ENCODE measurements around the gene OR5C1.
"Not testable (repeated sequence)": the region's sequence is repeated elsewhere in the genome, so short reads cannot be mapped to it uniquely, and the experiment has no call there.

OR5C1 gene

DNA sequence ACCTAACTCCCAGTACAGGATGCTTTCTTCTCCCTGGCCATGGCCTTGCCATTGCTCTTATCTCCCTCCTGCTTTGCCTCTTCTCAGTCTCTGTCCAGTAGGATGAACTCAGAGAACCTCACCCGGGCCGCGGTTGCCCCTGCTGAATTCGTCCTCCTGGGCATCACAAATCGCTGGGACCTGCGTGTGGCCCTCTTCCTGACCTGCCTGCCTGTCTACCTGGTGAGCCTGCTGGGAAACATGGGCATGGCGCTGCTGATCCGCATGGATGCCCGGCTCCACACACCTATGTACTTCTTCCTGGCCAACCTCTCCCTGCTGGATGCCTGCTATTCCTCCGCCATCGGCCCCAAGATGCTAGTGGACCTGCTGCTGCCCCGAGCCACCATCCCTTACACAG, at the start of gene OR5C1:
TSS of gene OR5C1 (plus strand) at position 103 of the 400 bp plus-strand sequence. CDS start at position 103, 0 bp downstream.
- no peak for FAIRE-seq

DNA sequence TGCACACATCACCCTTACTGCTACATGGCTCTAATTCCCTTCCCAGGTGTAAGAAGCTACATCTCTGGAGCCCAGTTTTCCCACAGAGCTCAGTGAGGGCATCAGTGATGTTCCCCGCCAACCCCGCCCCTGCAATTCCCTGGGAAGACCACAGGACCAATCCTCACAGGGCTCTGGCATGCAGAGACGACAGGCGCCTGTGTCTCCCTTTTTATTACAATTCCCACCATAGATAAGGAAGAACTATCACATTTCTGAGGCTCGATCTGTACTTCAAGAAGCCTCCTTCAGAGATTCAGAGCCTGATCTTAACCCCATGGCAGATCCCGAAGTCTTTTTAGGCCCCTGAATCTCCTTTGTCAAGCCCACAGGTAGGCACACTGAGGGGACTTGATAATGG, 46.7 kb upstream of the OR5C1 start, which contains the start of gene OR1L6:
TSS of gene OR1L6 (plus strand) at position 301 of the 400 bp plus-strand sequence. CDS start 7,545 bp downstream, outside the sequence.
- FAIRE-seq, result no peak

DNA sequence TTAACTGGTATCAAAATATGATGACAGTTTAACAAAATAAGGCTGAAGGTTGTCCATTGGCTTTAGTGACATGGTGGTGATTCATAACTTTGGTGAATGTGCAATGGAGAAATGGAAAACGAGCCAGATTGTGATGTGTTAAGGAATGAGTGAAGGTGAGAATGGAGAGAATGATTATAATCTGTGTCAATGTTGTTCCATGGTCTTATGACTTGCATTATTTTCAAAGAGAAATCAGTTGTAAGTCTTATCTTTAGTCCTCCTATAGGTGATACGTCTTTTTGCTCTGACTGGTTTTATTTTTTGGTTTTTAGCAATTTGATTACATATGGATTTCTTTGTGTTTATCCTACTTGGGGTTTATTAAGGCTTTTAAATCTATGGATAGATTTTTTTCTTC, 33.9 kb upstream of the OR5C1 start:
- FAIRE-seq, result no peak

DNA sequence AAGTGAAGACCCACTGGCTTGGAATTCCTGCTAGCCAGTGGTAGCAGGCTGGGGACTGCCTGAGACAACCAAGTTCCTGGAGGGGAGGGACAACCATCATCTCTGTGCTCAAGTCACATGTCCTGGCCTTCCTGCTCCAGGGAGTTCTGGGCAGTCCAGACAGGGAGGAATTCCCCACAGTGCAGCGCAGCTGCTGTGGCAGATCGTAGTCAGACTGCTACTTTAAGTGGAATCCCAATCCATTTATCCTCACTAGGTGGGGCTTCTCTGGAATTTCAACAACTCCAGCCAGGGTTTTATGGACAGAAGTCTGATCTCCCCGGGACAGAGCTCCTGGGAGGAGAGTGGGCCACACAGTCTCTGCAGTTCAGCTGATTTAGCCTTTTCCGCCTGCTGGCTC, 20.9 kb upstream of the OR5C1 start:
- FAIRE-seq, result no peak

DNA sequence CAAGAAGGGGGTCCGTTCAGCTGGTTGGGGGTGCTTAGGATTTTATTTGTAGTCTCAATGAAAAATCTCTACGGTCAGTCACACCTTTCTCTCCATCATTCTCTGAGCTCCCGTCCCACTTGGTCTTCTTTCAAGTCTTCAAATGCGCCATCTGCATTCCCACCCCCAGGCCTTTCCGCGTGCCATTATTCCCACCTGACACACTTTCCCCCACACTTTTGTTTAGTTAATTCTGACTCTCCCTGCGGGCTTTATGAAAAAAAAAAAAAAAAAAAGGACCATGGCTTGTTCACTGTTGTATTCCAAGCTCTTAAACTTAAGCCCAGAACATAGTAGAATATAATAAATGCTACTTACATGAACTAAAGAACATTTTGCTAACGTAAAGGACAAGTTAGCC, 11.7 kb upstream of the OR5C1 start:
- no peak for FAIRE-seq

DNA sequence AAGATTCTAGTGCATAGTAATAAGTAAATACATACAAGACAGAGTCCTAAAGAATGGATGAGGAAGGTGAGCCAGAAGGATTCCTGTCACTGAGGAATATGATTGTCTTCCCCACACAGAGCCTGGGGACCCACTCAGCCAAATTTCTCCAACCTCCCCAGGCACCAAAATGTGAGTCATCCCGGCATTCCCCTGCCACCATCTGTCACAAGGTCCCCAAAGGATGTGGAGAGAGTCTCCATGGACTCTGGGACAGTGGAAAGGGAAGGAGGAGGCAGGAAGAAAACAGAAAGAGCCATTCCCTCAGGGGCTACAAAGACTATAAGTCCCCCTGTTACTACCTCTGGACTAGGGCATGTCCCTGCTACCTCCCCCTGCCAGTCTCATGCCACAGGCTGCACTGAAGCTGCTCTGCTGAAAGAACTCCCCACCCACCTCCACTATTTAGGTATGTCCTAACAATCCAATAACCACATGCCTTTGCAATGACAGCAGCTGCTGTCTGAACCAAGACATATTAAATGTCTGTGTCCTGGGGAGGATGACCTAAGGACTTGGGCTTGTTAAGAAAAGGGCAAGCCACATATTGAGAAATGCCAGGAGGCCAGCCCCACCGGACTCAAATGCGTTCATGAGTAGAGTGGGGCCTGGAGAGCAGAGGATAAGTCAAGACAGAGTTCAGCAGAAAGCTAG, 10.7 kb upstream of the OR5C1 start:
- no peak for FAIRE-seq

DNA sequence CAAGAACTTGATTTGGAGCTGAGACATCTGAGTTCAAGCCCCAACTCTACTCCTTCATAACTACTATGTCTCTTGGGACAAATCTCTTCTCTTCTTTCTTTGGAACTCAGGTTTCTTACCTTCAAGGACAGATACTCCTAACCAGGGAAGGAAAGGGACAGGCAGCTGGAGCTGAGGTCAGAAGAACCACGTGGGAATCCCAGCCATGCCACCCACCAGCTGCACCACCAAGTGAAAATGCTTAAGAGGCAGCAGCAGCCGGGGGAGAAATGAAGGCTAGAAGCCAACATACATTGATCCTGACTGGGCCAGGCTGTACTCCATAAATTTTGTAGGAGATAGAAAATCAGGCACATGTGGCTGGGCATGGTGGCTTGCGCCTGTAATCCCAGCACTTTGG, 9.6 kb upstream of the OR5C1 start:
- no peak for FAIRE-seq

DNA sequence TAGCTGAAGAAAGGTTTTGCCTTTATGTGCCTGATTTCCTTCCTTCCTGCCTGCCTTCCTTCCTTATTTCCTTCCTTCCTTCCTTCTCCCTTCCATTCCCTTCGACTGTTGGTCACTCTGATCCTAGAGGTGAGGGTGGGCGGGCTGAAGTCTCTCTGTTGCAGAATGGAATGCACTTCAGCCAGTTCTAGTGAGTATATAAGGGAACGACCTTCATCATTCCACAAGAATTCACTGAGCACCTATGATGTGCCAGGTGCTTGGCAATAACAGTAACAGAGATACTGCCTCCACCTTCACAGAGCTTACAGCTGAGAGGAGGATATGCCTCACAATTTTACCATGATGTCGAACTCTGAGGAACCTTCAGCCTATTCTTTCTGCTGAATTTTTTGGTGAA, 8.7 kb upstream of the OR5C1 start:
- no peak for FAIRE-seq

DNA sequence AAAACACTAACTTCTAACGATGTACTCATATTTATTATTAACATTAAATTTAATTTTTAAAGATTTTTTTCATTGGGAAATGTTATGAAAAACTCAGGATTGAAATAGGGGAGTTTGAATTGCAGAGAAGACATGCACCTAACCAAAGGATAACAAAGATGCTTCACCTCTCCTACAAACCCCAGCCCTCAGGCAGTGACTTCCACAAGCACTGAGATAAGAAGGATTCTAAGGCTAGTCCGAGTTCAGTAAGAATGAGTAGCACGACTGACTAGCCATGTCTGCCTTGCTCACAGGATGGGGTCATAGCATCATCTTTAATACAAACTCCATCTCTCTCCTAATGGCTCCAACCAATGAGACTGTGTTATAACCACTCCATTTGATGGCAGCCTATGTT, 7.1 kb upstream of the OR5C1 start:
- FAIRE-seq, result no peak

DNA sequence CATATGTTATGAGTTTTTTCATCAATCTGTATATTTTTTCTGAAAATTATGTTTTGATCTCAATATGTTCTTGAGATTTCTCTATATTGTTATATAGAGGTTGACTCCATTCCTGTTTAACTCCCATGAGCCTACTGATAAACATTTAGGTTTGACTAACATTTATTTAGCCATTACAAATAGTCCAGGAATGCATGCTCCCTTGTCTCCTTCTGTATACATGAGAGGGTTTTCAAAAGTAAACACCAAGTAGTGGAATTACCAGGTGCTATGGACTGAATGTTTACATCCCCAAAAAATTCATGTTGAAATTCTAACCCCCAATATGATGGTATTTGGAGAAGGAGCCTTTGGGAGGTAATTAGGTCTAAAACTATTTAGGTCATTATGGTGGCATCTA, 3.5 kb upstream of the OR5C1 start:
- no peak for FAIRE-seq

DNA sequence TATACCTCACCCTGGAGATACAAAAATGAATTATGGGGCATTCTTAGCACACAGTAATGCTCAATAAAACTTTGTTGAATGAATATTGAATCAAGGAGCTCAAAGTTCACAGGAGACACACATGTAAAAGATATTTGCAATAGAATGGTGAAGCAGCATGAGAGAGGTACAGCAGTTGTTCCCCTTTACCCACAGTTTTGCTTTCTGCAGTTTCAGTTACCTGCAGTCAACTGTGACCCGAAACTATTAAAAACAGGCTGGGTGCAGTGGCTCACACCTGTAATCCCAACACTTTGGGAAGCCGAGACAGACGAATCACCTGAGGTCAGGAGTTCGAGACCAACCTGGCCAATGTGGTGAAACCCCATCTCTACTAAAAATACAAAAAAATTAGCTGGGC, 2.4 kb upstream of the OR5C1 start:
- no peak for FAIRE-seq

DNA sequence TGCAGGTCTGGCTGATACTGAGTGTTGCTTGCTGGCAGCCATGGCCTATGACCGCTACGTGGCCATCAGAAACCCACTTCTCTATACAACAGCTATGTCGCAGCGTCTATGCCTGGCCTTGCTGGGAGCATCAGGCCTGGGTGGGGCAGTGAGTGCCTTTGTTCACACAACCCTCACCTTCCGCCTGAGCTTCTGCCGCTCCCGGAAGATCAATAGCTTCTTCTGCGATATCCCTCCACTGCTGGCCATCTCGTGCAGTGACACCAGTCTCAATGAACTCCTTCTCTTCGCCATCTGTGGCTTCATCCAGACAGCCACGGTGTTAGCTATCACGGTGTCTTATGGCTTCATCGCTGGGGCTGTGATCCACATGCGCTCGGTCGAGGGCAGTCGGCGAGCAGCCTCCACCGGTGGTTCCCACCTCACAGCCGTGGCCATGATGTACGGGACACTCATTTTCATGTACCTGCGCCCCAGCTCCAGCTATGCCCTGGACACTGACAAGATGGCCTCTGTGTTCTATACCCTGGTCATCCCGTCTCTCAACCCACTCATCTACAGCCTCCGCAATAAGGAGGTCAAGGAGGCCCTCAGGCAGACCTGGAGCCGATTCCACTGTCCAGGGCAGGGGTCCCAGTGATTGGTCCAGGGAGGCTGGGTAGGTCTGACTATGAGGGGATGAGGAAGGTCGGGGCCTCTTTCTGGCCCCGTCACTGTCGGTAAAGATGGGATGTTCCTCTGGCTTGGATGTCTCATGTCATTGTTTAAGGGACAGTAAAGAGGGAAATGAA, 718 bp downstream of the OR5C1 start:
- FAIRE-seq, result no peak

DNA sequence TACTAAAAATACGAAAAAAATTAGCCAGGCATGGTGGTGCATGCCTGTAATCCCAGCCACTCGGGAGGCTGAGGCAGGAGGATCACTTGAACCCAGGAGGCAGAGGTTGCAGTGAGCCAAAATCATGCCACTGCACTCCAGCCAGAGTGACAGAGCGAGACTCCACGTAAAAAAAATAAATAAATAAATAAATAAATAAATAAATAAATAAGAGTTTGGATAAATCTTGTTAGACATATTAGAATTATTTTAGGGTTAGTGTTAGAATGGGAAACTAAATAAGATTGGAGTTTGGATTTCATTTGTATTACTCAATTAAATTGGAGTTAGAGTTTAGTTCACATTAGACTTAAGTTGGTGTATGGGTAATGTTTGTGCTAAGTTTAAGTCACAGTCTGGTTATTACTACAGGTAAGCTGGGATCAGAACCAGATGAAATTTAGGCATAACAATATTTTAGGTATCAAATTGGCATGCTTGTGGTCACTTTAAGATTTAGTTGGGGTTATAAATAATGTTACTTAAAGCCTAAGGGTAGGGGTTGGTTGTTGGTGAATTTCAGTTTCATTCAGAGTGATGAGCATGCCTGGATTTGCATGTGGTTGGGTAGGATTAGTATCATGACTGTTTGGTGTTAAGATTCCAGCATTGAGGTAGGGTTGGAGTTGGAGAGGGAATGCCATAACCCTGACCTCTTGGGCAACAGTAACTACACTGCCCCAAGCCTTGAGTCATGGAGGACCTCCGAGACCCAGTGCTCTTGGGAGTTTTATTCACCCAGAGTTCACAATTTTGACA, 3.3 kb downstream of the OR5C1 start:
- FAIRE-seq, result no peak

DNA sequence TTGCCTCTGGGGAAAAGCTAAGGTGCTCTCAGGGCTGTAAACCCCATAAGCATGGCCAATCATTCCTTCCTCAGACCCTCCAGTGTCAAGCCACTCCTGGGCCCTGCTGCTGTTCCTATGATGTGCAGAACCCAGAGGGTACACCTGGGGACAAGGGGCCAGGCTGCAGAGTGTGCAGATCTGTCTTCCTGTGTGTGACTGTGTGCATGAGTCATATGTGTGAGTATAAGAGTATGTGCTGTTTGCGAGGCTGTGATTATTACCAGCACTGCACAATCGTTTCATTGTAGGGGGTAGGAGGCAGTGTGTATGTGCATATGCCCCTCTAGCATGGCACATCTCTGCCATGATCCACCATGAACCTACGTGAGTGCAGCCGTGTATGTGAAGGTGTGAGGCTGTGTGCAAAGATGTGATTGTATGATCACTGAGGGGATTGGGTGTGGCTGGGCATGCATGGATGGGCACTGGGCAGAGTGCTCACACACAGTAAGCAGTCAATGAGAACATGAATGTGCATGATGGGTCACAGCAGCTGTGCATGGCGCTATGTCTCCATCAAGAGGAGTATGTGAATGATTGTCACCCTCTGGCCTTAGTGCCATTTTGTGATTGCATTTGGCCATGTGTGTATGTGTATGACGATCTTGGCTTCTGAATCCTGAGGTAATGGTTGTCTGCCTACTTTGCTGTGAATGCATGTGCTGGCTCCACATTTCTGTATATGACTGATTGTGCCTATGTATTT, 8.8 kb downstream of the OR5C1 start:
- FAIRE-seq, result no peak

DNA sequence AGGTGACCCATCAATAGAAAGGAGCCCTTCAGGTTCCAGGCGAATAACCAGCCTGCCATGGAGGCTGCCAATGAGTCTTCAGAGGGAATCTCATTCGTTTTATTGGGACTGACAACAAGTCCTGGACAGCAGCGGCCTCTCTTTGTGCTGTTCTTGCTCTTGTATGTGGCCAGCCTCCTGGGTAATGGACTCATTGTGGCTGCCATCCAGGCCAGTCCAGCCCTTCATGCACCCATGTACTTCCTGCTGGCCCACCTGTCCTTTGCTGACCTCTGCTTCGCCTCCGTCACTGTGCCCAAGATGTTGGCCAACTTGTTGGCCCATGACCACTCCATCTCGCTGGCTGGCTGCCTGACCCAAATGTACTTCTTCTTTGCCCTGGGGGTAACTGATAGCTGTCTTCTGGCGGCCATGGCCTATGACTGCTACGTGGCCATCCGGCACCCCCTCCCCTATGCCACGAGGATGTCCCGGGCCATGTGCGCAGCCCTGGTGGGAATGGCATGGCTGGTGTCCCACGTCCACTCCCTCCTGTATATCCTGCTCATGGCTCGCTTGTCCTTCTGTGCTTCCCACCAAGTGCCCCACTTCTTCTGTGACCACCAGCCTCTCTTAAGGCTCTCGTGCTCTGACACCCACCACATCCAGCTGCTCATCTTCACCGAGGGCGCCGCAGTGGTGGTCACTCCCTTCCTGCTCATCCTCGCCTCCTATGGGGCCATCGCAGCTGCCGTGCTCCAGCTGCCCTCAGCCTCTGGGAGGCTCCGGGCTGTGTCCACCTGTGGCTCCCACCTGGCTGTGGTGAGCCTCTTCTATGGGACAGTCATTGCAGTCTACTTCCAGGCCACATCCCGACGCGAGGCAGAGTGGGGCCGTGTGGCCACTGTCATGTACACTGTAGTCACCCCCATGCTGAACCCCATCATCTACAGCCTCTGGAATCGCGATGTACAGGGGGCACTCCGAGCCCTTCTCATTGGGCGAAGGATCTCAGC, 11.6 kb downstream of the OR5C1 start, which contains the start of gene OR1K1:
TSS of gene OR1K1 (plus strand) at position 58 of the 995 bp plus-strand sequence. CDS start at position 58, 0 bp downstream.
- FAIRE-seq, result no peak

DNA sequence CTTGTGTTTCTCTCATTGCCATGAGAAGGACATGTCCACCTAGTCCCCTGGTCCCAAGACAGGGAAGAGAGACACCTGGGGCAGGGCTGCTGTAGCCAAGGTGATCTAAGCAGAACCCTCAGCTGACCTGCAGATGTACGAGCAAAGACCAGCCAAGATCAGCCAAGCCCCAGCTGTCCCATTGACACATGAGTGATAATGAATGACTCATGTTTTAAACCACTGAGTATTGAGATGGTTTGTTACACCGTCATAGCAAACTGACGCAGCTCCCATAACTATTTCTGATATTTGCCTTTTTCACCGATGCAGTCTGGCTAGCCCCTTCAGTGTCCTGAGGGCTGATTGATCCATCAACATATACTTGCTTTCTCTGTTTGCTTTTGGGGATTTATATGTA, 17.9 kb downstream of the OR5C1 start:
- no peak for FAIRE-seq

DNA sequence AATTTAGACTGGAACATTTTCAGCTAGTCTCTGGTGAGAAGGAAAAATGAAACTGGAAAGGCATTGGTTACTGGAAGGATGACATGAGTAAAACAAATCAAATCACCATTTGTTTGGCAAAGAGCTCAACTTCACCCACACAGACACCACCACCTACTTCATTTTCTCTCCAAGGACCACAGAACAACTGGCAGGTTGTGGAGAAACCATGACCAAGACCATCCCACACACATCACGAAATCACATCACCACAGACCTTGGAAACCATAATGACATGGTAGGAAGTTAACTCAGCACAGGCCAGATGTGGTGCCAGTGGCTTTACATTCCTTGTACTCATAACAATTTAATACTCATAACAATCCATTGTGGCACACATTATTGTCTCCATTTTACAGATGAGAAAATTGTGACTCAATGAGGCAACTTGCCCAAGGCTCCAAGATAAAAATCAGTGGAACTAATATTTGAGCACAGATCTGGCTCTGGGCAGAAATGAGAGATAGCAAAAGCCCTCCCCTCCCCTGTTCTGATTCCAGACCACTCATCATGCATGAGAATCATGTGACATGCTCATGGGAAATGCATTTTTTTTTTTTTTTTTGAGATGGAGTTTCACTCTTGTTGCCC, 18.7 kb downstream of the OR5C1 start:
- FAIRE-seq, result no peak

DNA sequence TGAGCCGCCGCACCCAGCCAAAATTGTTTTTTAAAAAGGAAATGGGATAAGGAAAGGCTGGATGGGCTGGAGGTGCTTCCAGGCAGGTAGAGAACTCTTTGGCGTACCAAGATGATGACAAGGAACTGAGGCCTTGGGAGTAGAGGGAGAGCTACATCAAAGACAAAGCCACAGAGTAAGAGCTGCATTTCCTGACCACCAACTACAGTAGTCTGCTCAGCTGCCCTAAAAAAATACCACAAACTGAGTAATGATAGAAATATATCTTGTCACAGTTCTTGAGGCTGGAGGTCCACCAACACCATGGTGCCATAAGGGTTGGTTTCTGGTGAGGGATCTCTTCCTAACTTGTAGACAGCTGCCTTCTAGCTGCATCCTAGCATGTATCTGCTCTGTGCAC, 19.4 kb downstream of the OR5C1 start:
- no peak for FAIRE-seq

DNA sequence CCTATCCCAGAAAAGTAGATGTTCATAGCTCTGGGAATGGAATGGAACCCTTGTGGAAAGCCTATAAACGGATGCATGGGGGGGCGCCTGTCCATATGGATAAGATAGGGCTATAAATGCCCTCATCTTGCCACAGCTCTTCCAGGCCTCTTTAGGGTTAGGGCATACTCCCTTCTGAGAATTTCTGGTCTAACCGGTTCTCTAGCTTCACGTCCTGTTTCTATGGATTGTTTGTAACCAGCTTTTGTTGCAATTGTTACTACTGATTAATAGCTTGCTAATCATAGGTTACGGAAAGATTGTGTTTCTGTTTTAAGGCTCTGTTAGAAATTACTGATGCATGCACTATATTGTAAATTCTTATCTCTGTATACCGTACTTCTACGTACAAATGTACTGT, 20.5 kb downstream of the OR5C1 start:
- FAIRE-seq, result not testable (repeated sequence)

DNA sequence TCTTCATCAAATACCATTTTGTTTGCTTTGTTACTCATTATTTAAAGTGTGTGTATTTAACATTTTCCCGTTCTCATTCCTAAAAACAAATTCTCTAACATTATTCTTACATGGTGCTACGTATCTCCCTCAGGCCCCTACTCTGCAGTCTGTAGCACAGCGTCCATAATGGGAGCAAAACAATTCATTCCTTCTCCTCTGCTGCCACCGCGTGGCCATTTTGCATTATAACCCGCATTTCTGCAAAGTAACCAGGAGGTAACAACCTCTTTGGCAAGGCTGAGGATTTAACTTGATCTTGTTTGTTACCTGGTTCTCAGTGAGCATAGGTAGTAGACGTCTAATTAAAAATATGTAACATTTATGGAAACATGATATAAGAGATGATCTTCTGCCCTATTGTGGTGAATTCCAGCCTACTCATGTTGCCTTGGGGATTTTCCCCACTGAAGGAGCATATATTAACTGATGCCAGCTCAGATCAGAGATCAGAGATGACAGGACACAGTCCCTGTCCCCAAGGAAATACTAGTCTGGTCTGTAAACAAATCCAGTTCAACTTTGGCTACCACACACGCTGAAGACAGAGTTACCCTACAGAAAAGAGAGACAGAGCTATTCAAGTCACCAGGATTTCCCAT, 21.7 kb downstream of the OR5C1 start:
- peak; percentile 97 for FAIRE-seq
